HCT116 (cell line): ENCODE measurements around the gene HUS1. TPM values are rescaled to one million over a fixed set of nuclear protein-coding genes. Genes with fewer than 3 reads are reported as not detected.

ENCODE experiments used
- ATAC-seq: fragments of 200-7000 bp; cut with Tn5 transposase; 2 replicates; pipeline ENCODE4 v1.9.1; 2020; ENCODE audit warnings: mild to moderate bottlenecking, moderate library complexity
- BruUV-seq: library from RNA; stranded (reverse); fragments of 400-500 nt; replicated peaks from 2 replicates; lab custom pipeline; 2021; lab: Mats Ljungman, UMichigan
- CTCF ChIA-PET: fragments of 300-600 bp; sonication (Branson Sonifier 250); formaldehyde crosslinking; loops from one replicate; lab custom pipeline; 2021; ENCODE audit warnings: antibody characterized with exemption; lab: Charles Lee
- POLR2A ChIA-PET: fragments of 300-600, 350-600 bp; sonication (Branson Sonifier 250); formaldehyde crosslinking; loops from one replicate; lab custom pipeline; 2021; ENCODE audit warnings: antibody characterized with exemption; lab: Charles Lee
- RAD21 ChIA-PET, 2 experiments: fragments of 300-600 bp; sonication (Branson Sonifier 250); formaldehyde crosslinking; loops; one replicate each; lab custom pipeline; 2023; ENCODE audit warnings: low total read pairs in 2 of 2; ENCODE audit not compliant: uncharacterized antibody in 2 of 2, unreplicated experiment in 2 of 2, low non-redundant PET in 1 of 2; lab: Charles Lee
- DNase-seq: peaks from one replicate; pipeline ENCODE4 v3.0.0-alpha.2; 2010; ENCODE audit warnings: low read depth, low spot score
- H2AFZ ChIP-seq: fragments of 200-600 bp; shearing (Covaris generic), sonication (generic); 2 replicates; pipeline ENCODE4 v1.6.1; 2017; ENCODE audit warnings: low read depth, mixed run types, mixed read lengths, antibody characterized with exemption, low read length; ENCODE audit not compliant: poor library complexity, severe bottlenecking
- H3K27ac ChIP-seq: 2 replicates; pipeline ENCODE4 v1.5.1; 2012; ENCODE audit warnings: low read depth, low read length
- H3K27me3 ChIP-seq: fragments of 200-600 bp; sonication (generic); 2 replicates; pipeline ENCODE4 v1.6.1; 2016; ENCODE audit warnings: mixed run types, low read length, mixed read lengths; ENCODE audit not compliant: insufficient read depth
- H3K36me3 ChIP-seq, 2 experiments: fragments of 200-500 bp in 1 of 2; fragments of 200-600 bp in 1 of 2; sonication (Bioruptor generic) in 1 of 2; sonication (generic) in 1 of 2; 2 replicates each; pipeline versions ENCODE4 v1.5.1 to v1.6.1; 2014 to 2016; ENCODE audit warnings: low read length in 2 of 2, inconsistent platforms in 1 of 2, mixed read lengths in 1 of 2, mixed run types in 1 of 2; ENCODE audit not compliant: insufficient read depth in 2 of 2, control insufficient read depth in 1 of 2
- H3K4me1 ChIP-seq, 2 experiments: fragments of 200-600 bp in 1 of 2; sonication (generic) in 1 of 2; 2 replicates each; pipeline versions ENCODE4 v1.5.1 to v1.6.1; 2012 to 2017; ENCODE audit warnings: low read length in 2 of 2, inconsistent platforms in 1 of 2, mild to moderate bottlenecking in 1 of 2, mixed read lengths in 1 of 2, mixed run types in 1 of 2, moderate library complexity in 1 of 2; ENCODE audit not compliant: insufficient read depth in 2 of 2, control insufficient read depth in 1 of 2
- H3K4me2 ChIP-seq: fragments of 200-600 bp; sonication (generic); 2 replicates; pipeline ENCODE4 v1.6.1; 2017; ENCODE audit warnings: mixed run types, low read length, mixed read lengths
- H3K4me3 ChIP-seq, 2 experiments: fragments of 200-600 bp in 1 of 2; sonication (generic) in 1 of 2; replicated peaks in 1 of 2; 2 replicates each; pipeline ENCODE4 v1.5.1; 2011 to 2016; ENCODE audit warnings: low read length in 2 of 2, control low read depth in 1 of 2, low read depth in 1 of 2, mild to moderate bottlenecking in 1 of 2, mixed read lengths in 1 of 2, mixed run types in 1 of 2
- H3K79me2 ChIP-seq: fragments of 200-600 bp; sonication (generic); 2 replicates; pipeline ENCODE4 v1.6.1; 2017; ENCODE audit warnings: mild to moderate bottlenecking, mixed run types, low read length, moderate library complexity, mixed read lengths; ENCODE audit not compliant: insufficient read depth
- H3K9ac ChIP-seq: fragments of 200-600 bp; sonication (generic); 2 replicates; pipeline ENCODE4 v1.6.1; 2016; ENCODE audit warnings: low read length, mixed read lengths
- H3K9me2 ChIP-seq: fragments of 200-600 bp; sonication (generic), shearing (Covaris generic); 2 replicates; pipeline ENCODE4 v1.6.1; 2017; ENCODE audit warnings: mixed run types, mild to moderate bottlenecking, moderate library complexity; ENCODE audit not compliant: insufficient read depth
- H3K9me3 ChIP-seq, 2 experiments: fragments of 200-500 bp in 1 of 2; fragments of 200-600 bp in 1 of 2; sonication (Bioruptor generic) in 1 of 2; sonication (generic) in 1 of 2; 2 replicates each; pipeline ENCODE4 v1.6.1; 2014 to 2017; ENCODE audit warnings: low read length in 2 of 2, mixed read lengths in 2 of 2, inconsistent platforms in 1 of 2, low read depth in 1 of 2, mild to moderate bottlenecking in 1 of 2, mixed run types in 1 of 2, moderate library complexity in 1 of 2; ENCODE audit not compliant: control insufficient read depth in 1 of 2, insufficient read depth in 1 of 2
- H4K20me1 ChIP-seq: fragments of 200-600 bp; sonication (generic), shearing (Covaris generic); 2 replicates; pipeline ENCODE4 v1.6.1; 2017; ENCODE audit warnings: mixed run types, mild to moderate bottlenecking, moderate library complexity; ENCODE audit not compliant: insufficient read depth
- CBX3 ChIP-seq: IDR thresholded peaks from 2 replicates; pipeline ENCODE4 v1.6.1; 2012; ENCODE audit warnings: low read depth
- CEBPB ChIP-seq: IDR thresholded peaks from 2 replicates; pipeline ENCODE4 v1.6.1; 2012; ENCODE audit warnings: low read depth
- EGR1 ChIP-seq: IDR thresholded peaks from 2 replicates; pipeline ENCODE4 v1.6.1; 2012; ENCODE audit warnings: low read depth
- FOSL1 ChIP-seq: IDR thresholded peaks from 2 replicates; pipeline ENCODE4 v1.6.1; 2012; ENCODE audit warnings: low read depth
- JUND ChIP-seq: IDR thresholded peaks from 2 replicates; pipeline ENCODE4 v1.6.1; 2012
- POLR2A ChIP-seq: IDR thresholded peaks from 2 replicates; pipeline ENCODE4 v1.7.0; 2011; ENCODE audit warnings: borderline replicate concordance; ENCODE audit not compliant: insufficient read depth, insufficient read length; ENCODE audit errors: extremely low read depth
- POLR2AphosphoS5 ChIP-seq: IDR thresholded peaks from 2 replicates; pipeline ENCODE4 v1.6.1; 2011; ENCODE audit warnings: mild to moderate bottlenecking, low read depth, low read length, moderate library complexity
- RAD21 ChIP-seq: IDR thresholded peaks from 2 replicates; pipeline ENCODE4 v1.6.1; 2012; ENCODE audit warnings: low read depth, mild to moderate bottlenecking
- SIN3A ChIP-seq: IDR thresholded peaks from 2 replicates; pipeline ENCODE4 v1.6.1; 2012; ENCODE audit warnings: low read depth
- SP1 ChIP-seq: IDR thresholded peaks from 2 replicates; pipeline ENCODE4 v1.6.1; 2012; ENCODE audit warnings: low read depth
- SRF ChIP-seq: IDR thresholded peaks from 2 replicates; pipeline ENCODE4 v1.6.1; 2012; ENCODE audit warnings: low read depth
- YY1 ChIP-seq: IDR thresholded peaks from 2 replicates; pipeline ENCODE4 v1.6.1; 2011; ENCODE audit warnings: low read length, low read depth, moderate library complexity, mild to moderate bottlenecking; ENCODE audit not compliant: insufficient replicate concordance; ENCODE audit errors: extremely low read depth
- ZFX ChIP-seq: fragments of 450-650 bp; IDR thresholded peaks from 2 replicates; pipeline ENCODE4 v1.6.1; 2017
- ZNF274 ChIP-seq: fragments of 200-500 bp; sonication (Bioruptor generic); IDR thresholded peaks from 2 replicates; pipeline ENCODE4 v1.6.1; 2014; ENCODE audit warnings: mild to moderate bottlenecking, low read depth, low read length, inconsistent platforms
- intact Hi-C: fragments of 100-400 bp; cut with micrococcal nuclease; formaldehyde crosslinking; loops from 2 replicates; pipeline ENCODE4 v1.10.0; 2022
- total RNA-seq: library from RNA; stranded (reverse); gene quantifications from one replicate; pipeline ENCODE4 v1.2.1, GENCODE V29; 2021; ENCODE audit not compliant: unreplicated experiment
- TF ChIP-seq, protein P1 (sequence below): IDR thresholded peaks from 2 replicates; pipeline ENCODE4 v1.6.1; 2012
- TF ChIP-seq, protein P2 (sequence below): IDR thresholded peaks from 2 replicates; pipeline ENCODE4 v1.6.1; 2011; ENCODE audit warnings: mild to moderate bottlenecking, low read length, moderate library complexity; ENCODE audit not compliant: insufficient replicate concordance; ENCODE audit errors: extremely low read depth

The HUS1 gene
- total RNA-seq, 1 experiment from 2014 or later: 30.0 TPM

DNA sequence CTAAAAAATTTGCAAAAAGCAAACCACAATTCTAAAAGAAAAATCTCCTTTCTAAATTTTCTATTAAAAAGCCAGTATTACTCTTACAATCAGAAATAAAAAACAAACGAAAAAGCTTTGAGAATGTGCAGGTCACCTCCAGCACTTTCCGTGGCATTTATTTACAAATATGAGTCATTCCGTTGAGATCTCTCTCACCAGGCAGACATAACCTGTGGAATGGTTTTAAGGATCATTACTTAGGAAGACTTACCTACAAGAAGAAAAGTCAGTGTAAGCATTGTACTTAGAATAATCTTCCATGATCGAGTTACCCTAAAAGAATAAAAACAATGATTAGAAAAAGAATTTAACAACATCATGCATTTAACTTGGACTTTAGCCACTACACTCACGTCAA, 46.2 kb upstream of the HUS1 start:
- Histone ChIP-seq H3K9me2 (no peaks in the 10 kb centered on the region), H3K79me2 (no peaks in the 10 kb centered on the region), H3K9ac (no peak overlapping the region), H3K4me1 (no peaks in the 10 kb centered on the region), H3K9me3 (no peaks in the 10 kb centered on the region), H3K4me2 (no peak overlapping the region)
- RAD21 ChIA-PET: no interaction called here
- CTCF ChIA-PET: no interaction called here
- TF ChIP-seq POLR2AphosphoS5: no peak
- TF ChIP-seq, all 23 proteins: peak for 0
- no peak for ATAC-seq
- BruUV-seq: no TSS peak
- Histone ChIP-seq H3K27me3 (no peaks in the 10 kb centered on the region), H2AFZ (no peak overlapping the region), H3K36me3 (no peaks in the 10 kb centered on the region), H3K27ac (no peak overlapping the region), H4K20me1 (no peaks in the 10 kb centered on the region), H3K4me3 (no peak overlapping the region)
- POLR2A ChIA-PET: no interaction called here
- intact Hi-C loops: no loop called here
- DNase-seq: no peak

DNA sequence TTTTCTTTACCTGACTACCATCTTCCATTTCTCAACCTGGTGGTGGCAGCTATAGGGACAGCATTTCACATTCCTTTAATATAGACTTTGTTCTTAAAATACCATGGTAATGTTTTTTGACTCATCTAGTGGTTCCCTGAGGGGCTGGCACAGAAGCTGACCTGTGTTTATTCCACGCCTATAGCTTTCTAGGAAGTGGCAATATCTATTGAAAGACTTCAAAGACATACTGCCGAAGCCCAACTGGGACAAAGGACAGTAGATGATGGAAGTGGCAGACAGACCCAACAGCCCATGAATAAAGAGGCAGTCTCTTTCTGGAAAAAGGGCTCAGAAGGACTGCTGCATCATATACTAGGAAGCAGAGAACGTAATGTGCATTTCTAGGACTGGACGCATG, 38.3 kb upstream of the HUS1 start:
- ATAC-seq: no peak

DNA sequence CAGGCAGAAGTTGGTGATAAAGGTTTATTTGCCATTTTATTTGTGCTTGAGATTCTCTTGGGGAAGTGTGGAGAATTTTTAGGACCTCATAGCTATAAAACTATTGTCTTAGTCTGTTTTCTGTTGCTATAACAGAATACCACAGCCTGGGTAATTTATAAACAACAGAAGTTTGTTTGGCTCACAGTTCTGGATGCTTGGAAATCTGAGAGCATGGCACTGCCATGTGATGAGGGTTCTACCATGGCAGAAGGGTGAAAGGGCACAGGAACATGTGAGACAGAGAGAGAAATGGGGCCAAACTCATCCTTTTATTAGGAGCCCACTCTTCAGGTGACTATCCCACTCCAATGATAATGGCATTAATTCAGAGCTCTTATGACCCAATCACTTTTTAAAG, 37.2 kb upstream of the HUS1 start:
- H3K27ac ChIP-seq: no peak overlapping the region
- no peaks in the 10 kb centered on the region for H3K9me2 ChIP-seq
- no peaks in the 10 kb centered on the region for H3K36me3 ChIP-seq
- no peaks in the 10 kb centered on the region for H3K9me3 ChIP-seq
- no TSS peak for BruUV-seq
- no peaks in the 10 kb centered on the region for H3K79me2 ChIP-seq
- DNase-seq (no peak), ATAC-seq (no peak)
- intact Hi-C loops: no loop called here
- no peak overlapping the region for H3K4me3 ChIP-seq
- ChIA-PET RAD21 (no interaction called here), POLR2A (no interaction called here), CTCF (no interaction called here)
- H4K20me1 ChIP-seq: no peaks in the 10 kb centered on the region
- no peak overlapping the region for H2AFZ ChIP-seq
- H3K27me3 ChIP-seq: no peaks in the 10 kb centered on the region
- H3K4me2 ChIP-seq: no peak overlapping the region
- no peaks in the 10 kb centered on the region for H3K4me1 ChIP-seq
- H3K9ac ChIP-seq: no peak overlapping the region
- no peak for TF ChIP-seq CEBPB
- TF ChIP-seq ZNF274: no peak
- TF ChIP-seq, protein P1, sequence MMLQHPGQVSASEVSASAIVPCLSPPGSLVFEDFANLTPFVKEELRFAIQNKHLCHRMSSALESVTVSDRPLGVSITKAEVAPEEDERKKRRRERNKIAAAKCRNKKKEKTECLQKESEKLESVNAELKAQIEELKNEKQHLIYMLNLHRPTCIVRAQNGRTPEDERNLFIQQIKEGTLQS: no peak
- TF ChIP-seq CBX3: no peak
- TF ChIP-seq YY1: no peak
- TF ChIP-seq JUND: no peak
- TF ChIP-seq EGR1: no peak
- TF ChIP-seq, protein P2, sequence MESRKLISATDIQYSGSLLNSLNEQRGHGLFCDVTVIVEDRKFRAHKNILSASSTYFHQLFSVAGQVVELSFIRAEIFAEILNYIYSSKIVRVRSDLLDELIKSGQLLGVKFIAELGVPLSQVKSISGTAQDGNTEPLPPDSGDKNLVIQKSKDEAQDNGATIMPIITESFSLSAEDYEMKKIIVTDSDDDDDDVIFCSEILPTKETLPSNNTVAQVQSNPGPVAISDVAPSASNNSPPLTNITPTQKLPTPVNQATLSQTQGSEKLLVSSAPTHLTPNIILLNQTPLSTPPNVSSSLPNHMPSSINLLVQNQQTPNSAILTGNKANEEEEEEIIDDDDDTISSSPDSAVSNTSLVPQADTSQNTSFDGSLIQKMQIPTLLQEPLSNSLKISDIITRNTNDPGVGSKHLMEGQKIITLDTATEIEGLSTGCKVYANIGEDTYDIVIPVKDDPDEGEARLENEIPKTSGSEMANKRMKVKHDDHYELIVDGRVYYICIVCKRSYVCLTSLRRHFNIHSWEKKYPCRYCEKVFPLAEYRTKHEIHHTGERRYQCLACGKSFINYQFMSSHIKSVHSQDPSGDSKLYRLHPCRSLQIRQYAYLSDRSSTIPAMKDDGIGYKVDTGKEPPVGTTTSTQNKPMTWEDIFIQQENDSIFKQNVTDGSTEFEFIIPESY: no peak
- no peak for TF ChIP-seq ZFX
- no peak for TF ChIP-seq SIN3A
- no peak for TF ChIP-seq SRF
- no peak for TF ChIP-seq FOSL1
- no peak for TF ChIP-seq POLR2A

More for the DNA sequence above, 38.3 kb upstream of the HUS1 start:
- Histone ChIP-seq H4K20me1 (no peaks in the 10 kb centered on the region), H3K9me2 (no peaks in the 10 kb centered on the region), H3K9ac (no peak overlapping the region), H3K27ac (no peak overlapping the region), H3K4me1 (no peaks in the 10 kb centered on the region), H3K4me2 (no peak overlapping the region), H3K27me3 (no peaks in the 10 kb centered on the region), H3K9me3 (no peaks in the 10 kb centered on the region), H3K36me3 (no peaks in the 10 kb centered on the region), H3K4me3 (no peak overlapping the region), H3K79me2 (no peaks in the 10 kb centered on the region), H2AFZ (no peak overlapping the region)
- RAD21 ChIA-PET: no interaction called here
- DNase-seq: no peak
- no TSS peak for BruUV-seq
- TF ChIP-seq SRF (no peak), SP1 (no peak), SIN3A (no peak), CEBPB (no peak), RAD21 (no peak)
- TF ChIP-seq, all 23 proteins: peak for 0
- CTCF ChIA-PET: no interaction called here
- POLR2A ChIA-PET: no interaction called here
- intact Hi-C loops: no loop called here
